ENCODE results near the gene MPPED1. TPM values are rescaled to one million over a fixed set of nuclear protein-coding genes. Genes with fewer than 3 reads are reported as not detected.

Gene MPPED1
- total RNA-seq (2016; rRNA removed; fragmentation: Illumina TruSeq; extraction: Trizol) (not detected in 2 replicates), polyA plus RNA-seq (2011; rRNA removed) (0.77 and 1.2 TPM in 2 replicates), polyA minus RNA-seq (2011; rRNA and poly(A)+ RNA removed; ENCODE audit: low replicate concordance) (0.90 TPM in 1 of 2 replicates, not detected in the other), Bru-seq, nascent RNA (percentile 7 among the genes with signal in this experiment), BruChase-seq, experiment 1, labeled RNA remaining after a 6-hour chase (percentile 6 among the genes with signal in this experiment), BruChase-seq, experiment 2, labeled RNA remaining after a 2-hour chase (not detected)
- not detected in 2 replicates for total RNA-seq (2016; cell fraction: cytosol; rRNA removed; fragmentation: Illumina TruSeq; extraction: Trizol; ENCODE audit: low read depth)
- total RNA-seq (2016; cell fraction: insoluble cytoplasmic fraction; rRNA removed; fragmentation: Illumina TruSeq; extraction: Trizol): not detected in 2 replicates
- total RNA-seq (2016; cell fraction: membrane; rRNA removed; fragmentation: Illumina TruSeq; extraction: Trizol): not detected in 2 replicates
- total RNA-seq (2016; cell fraction: nucleus; rRNA removed; fragmentation: Illumina TruSeq; extraction: Trizol): not detected in 2 replicates
- 0.78 and 0.81 TPM in 2 replicates for polyA plus RNA-seq (2011; cell fraction: cytosol; rRNA removed)
- polyA plus RNA-seq (2011; cell fraction: nucleus; rRNA removed): 0.59 and 0.83 TPM in 2 replicates
- 0.63 and 0.94 TPM in 2 replicates for polyA plus RNA-seq (2012)
- not detected in 2 replicates for polyA plus RNA-seq (2016; cell fraction: cytosol; fragmentation: Illumina TruSeq; extraction: Trizol; ENCODE audit: low read depth)
- polyA plus RNA-seq (2016; cell fraction: insoluble cytoplasmic fraction; fragmentation: Illumina TruSeq; extraction: Trizol; ENCODE audit: low read depth): not detected in 2 replicates
- polyA plus RNA-seq (2016; cell fraction: membrane; fragmentation: Illumina TruSeq; extraction: Trizol; ENCODE audit: low read depth): not detected in 2 replicates
- polyA plus RNA-seq (2016; cell fraction: nucleus; fragmentation: Illumina TruSeq; extraction: Trizol; ENCODE audit: insufficient read depth, low read depth): not detected in 2 replicates
- 0.44 and 0.49 TPM in 2 replicates for polyA minus RNA-seq (2011; cell fraction: cytosol; rRNA and poly(A)+ RNA removed)
- polyA minus RNA-seq (2011; cell fraction: nucleus; rRNA and poly(A)+ RNA removed): 0.26 and 0.75 TPM in 2 replicates
- long read RNA-seq, experiment 1, partial matches to known transcripts: 1 of 3 reads
- long read RNA-seq, experiment 1, other reads (novel, unspliced or antisense): 2 of 3 reads
- long read RNA-seq, experiment 2, partial matches to known transcripts: 2 of 2 reads
- long read RNA-seq, experiment 2, other reads (novel, unspliced or antisense): 0 of 2 reads

- ATAC-seq (no peak), FAIRE-seq (no peak), DNase-seq (ENCODE audit: low spot score) (no peak)
- H3K79me2 ChIP-seq (ENCODE audit: insufficient read depth, low read length): no peaks in the 10 kb centered on the region
- in situ Hi-C loops (cut with HindIII; ENCODE audit: extremely low pct_ligation_motif_present, low pct_unique_long_range_greater_than_20kb): no loop called here
- H3K27me3 ChIP-seq (ENCODE audit: control insufficient read depth in 1 of 2, insufficient read depth in 2 of 2, low read length in 2 of 2): peaks cover 3 to 26% of the 10 kb centered on the region in 2 experiments
- H3K9me3 ChIP-seq (ENCODE audit: low read length): no peaks in the 10 kb centered on the region
- H3K9ac ChIP-seq (ENCODE audit: insufficient read depth, low read depth, low read length): no peak within 1 kb of the TSS
- ChIA-PET POLR2A (no interaction called here), CTCF (ENCODE audit: low intra/inter-chr PET ratio, low total read pairs) (no interaction called here)
- no peaks in the 10 kb centered on the region for H4K20me1 ChIP-seq (ENCODE audit: insufficient read depth, low read length)
- peaks cover 24% of the 10 kb centered on the region for H3K4me1 ChIP-seq (ENCODE audit: insufficient read depth, low read length)
- H3K4me3 ChIP-seq (replicated peaks in 1 of 3; ENCODE audit: insufficient read depth in 1 of 3, low read depth in 2 of 3, low read length in 3 of 3): no peak within 1 kb of the TSS
- H3K4me2 ChIP-seq (ENCODE audit: low read depth, low read length): no peak within 1 kb of the TSS
- no TSS peak for BruUV-seq (replicated peaks)
- 82% methylated on average over 36 of the region's 95 CpGs for WGBS (ENCODE audit: low lambda C conversion rate)
- H3K36me3 ChIP-seq (replicated peaks in 1 of 2; ENCODE audit: control insufficient read depth in 1 of 2, insufficient read depth in 2 of 2, low read length in 2 of 2): no peaks in the 10 kb centered on the region
- intact Hi-C loops (cut with micrococcal nuclease; ENCODE audit: unreplicated experiment): no loop called here
- no peak within 1 kb of the TSS for H2AFZ ChIP-seq (ENCODE audit: low read length)
- H3K27ac ChIP-seq (ENCODE audit: extremely low read length, insufficient read depth, low read length): no peak within 1 kb of the TSS
- TF ChIP-seq ZNF556 (CRISPR knock-in tag; IDR thresholded peaks at IDR 0.05; ENCODE audit: borderline replicate concordance) (no peak), ZNF317 (CRISPR knock-in tag; IDR thresholded peaks at IDR 0.05) (no peak), MAX (IDR thresholded peaks at IDR 0.05) (no peak), REPIN1 (CRISPR knock-in tag; IDR thresholded peaks at IDR 0.05; ENCODE audit: borderline replicate concordance, low read depth) (no peak)
- TF ChIP-seq, protein P1, sequence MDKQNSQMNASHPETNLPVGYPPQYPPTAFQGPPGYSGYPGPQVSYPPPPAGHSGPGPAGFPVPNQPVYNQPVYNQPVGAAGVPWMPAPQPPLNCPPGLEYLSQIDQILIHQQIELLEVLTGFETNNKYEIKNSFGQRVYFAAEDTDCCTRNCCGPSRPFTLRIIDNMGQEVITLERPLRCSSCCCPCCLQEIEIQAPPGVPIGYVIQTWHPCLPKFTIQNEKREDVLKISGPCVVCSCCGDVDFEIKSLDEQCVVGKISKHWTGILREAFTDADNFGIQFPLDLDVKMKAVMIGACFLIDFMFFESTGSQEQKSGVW (CRISPR knock-in tag; IDR thresholded peaks at IDR 0.05; ENCODE audit: borderline replicate concordance): no peak
- TF ChIP-seq, protein P2, sequence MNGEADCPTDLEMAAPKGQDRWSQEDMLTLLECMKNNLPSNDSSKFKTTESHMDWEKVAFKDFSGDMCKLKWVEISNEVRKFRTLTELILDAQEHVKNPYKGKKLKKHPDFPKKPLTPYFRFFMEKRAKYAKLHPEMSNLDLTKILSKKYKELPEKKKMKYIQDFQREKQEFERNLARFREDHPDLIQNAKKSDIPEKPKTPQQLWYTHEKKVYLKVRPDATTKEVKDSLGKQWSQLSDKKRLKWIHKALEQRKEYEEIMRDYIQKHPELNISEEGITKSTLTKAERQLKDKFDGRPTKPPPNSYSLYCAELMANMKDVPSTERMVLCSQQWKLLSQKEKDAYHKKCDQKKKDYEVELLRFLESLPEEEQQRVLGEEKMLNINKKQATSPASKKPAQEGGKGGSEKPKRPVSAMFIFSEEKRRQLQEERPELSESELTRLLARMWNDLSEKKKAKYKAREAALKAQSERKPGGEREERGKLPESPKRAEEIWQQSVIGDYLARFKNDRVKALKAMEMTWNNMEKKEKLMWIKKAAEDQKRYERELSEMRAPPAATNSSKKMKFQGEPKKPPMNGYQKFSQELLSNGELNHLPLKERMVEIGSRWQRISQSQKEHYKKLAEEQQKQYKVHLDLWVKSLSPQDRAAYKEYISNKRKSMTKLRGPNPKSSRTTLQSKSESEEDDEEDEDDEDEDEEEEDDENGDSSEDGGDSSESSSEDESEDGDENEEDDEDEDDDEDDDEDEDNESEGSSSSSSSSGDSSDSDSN (CRISPR knock-in tag; IDR thresholded peaks at IDR 0.05): no peak
- TF ChIP-seq, protein P3, sequence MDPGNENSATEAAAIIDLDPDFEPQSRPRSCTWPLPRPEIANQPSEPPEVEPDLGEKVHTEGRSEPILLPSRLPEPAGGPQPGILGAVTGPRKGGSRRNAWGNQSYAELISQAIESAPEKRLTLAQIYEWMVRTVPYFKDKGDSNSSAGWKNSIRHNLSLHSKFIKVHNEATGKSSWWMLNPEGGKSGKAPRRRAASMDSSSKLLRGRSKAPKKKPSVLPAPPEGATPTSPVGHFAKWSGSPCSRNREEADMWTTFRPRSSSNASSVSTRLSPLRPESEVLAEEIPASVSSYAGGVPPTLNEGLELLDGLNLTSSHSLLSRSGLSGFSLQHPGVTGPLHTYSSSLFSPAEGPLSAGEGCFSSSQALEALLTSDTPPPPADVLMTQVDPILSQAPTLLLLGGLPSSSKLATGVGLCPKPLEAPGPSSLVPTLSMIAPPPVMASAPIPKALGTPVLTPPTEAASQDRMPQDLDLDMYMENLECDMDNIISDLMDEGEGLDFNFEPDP (CRISPR knock-in tag; conservative IDR thresholded peaks at IDR 0.05): no peak
These were observed at the start of gene MPPED1 for GRCh38 chr22:43411869-43412807. MPPED1 (plus strand) TSS chr22:43412014; CDS start chr22:43424986, 12,972 bp downstream.
